ENCODE results near the gene ARHGAP1. TPM values are rescaled to one million over a fixed set of nuclear protein-coding genes. Genes with fewer than 3 reads are reported as not detected.
"Not testable (repeated sequence)": the region's sequence is repeated elsewhere in the genome, so short reads cannot be mapped to it uniquely, and the experiment has no call there.

ARHGAP1 gene
- total RNA-seq, 3 donors from 2014 or later, result 76.4 to 95.2 (median 90.6) TPM

GRCh38 chr11:46712874-46713576 is 12.6 kb upstream of the ARHGAP1 start:
- Histone ChIP-seq H3K4me3 (no peak overlapping the region), H3K9me3 (no peaks in the 10 kb centered on the region), H3K4me1 (ENCODE audit: low read depth) (peaks cover 3% of the 10 kb centered on the region), H3K36me3 (ENCODE audit: low read depth) (no peaks in the 10 kb centered on the region)
- DNase-seq, result no peak
- TF ChIP-seq, protein P1, sequence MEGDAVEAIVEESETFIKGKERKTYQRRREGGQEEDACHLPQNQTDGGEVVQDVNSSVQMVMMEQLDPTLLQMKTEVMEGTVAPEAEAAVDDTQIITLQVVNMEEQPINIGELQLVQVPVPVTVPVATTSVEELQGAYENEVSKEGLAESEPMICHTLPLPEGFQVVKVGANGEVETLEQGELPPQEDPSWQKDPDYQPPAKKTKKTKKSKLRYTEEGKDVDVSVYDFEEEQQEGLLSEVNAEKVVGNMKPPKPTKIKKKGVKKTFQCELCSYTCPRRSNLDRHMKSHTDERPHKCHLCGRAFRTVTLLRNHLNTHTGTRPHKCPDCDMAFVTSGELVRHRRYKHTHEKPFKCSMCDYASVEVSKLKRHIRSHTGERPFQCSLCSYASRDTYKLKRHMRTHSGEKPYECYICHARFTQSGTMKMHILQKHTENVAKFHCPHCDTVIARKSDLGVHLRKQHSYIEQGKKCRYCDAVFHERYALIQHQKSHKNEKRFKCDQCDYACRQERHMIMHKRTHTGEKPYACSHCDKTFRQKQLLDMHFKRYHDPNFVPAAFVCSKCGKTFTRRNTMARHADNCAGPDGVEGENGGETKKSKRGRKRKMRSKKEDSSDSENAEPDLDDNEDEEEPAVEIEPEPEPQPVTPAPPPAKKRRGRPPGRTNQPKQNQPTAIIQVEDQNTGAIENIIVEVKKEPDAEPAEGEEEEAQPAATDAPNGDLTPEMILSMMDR (IDR thresholded peaks at IDR 0.05), result no peak
- ATAC-seq, result no peak
- intact Hi-C loops (cut with DNase I, micrococcal nuclease), result no loop called here

- DNase-seq, result no peak
- no peaks in the 10 kb centered on the region for H3K9me3 ChIP-seq
- TF ChIP-seq, protein P1 (IDR thresholded peaks at IDR 0.05), result no peak
- H3K36me3 ChIP-seq (ENCODE audit: low read depth), result no peaks in the 10 kb centered on the region
- no peak for ATAC-seq
- no peaks in the 10 kb centered on the region for H3K4me1 ChIP-seq (ENCODE audit: low read depth)
- intact Hi-C loops (cut with DNase I, micrococcal nuclease), result no loop called here
- H3K4me3 ChIP-seq, result no peak overlapping the region
Measured at GRCh38 chr11:46711303-46711702, 10.9 kb upstream of the ARHGAP1 start.

DNA sequence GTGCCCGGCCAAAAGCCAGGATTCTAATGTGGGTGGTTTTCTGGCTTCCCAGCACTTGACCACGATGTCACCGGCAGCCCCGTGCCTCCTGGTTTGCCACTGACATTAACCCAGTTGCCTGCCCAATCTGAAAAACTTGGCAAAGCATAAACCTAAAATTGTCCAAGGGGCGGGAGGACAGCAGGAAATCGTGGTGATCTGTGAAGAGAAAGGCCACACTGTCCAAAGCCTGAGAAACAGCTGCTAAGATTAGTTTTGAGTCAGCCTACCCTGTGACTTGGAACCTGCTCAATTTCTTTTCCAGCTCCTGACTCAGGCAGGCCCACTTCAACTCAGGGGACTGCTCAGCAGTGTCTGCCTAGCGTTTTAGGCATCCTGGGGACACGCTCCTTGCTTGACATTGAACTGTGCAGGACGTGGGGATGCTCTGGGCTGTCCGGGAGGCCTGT is 10.4 kb upstream of the ARHGAP1 start:
- Histone ChIP-seq H3K36me3 (ENCODE audit: low read depth) (peaks cover 4% of the 10 kb centered on the region), H3K4me3 (no peak overlapping the region), H3K9me3 (no peaks in the 10 kb centered on the region), H3K4me1 (ENCODE audit: low read depth) (no peaks in the 10 kb centered on the region)
- TF ChIP-seq, protein P1 (IDR thresholded peaks at IDR 0.05), result no peak
- ATAC-seq, result peak; percentile 70
- DNase-seq, result peak in 1 of 3 donors; percentile 38
- intact Hi-C loops (cut with DNase I, micrococcal nuclease), result no loop called here

GRCh38 chr11:46709351-46709750 is 8.9 kb upstream of the ARHGAP1 start:
- ATAC-seq; intact Hi-C loops (cut with DNase I, micrococcal nuclease); H3K9me3 ChIP-seq; H3K4me3 ChIP-seq; H3K4me1 ChIP-seq (ENCODE audit: low read depth); DNase-seq: not testable (repeated sequence)
- peaks cover 17% of the 10 kb centered on the region for H3K36me3 ChIP-seq (ENCODE audit: low read depth)

GRCh38 chr11:46706886-46707285 is 6.5 kb upstream of the ARHGAP1 start:
- H3K9me3 ChIP-seq, result no peaks in the 10 kb centered on the region
- TF ChIP-seq, protein P1 (IDR thresholded peaks at IDR 0.05), result no peak
- ATAC-seq (no peak), DNase-seq (no peak)
- H3K36me3 ChIP-seq (ENCODE audit: low read depth), result peaks cover 19% of the 10 kb centered on the region
- H3K4me1 ChIP-seq (ENCODE audit: low read depth), result peaks cover 5% of the 10 kb centered on the region
- H3K4me3 ChIP-seq, result no peak overlapping the region
- intact Hi-C loops (cut with DNase I, micrococcal nuclease), result no loop called here

- ATAC-seq (no peak), DNase-seq (no peak)
- H3K36me3 ChIP-seq (ENCODE audit: low read depth), result peaks cover 19% of the 10 kb centered on the region
- peaks cover 10% of the 10 kb centered on the region for H3K4me1 ChIP-seq (ENCODE audit: low read depth)
- no peak overlapping the region for H3K4me3 ChIP-seq
- no peaks in the 10 kb centered on the region for H3K9me3 ChIP-seq
- TF ChIP-seq, protein P1 (IDR thresholded peaks at IDR 0.05), result no peak
- intact Hi-C loops (cut with DNase I, micrococcal nuclease), result no loop called here
Measured at GRCh38 chr11:46705070-46705688, 4.8 kb upstream of the ARHGAP1 start.
